ENCODE data around the gene JMJD6. TPM values are rescaled to one million over a fixed set of nuclear protein-coding genes. Genes with fewer than 3 reads are reported as not detected.

Gene JMJD6
- polyA plus RNA-seq, 1 donor (not counting 4 experiments of a cell fraction or from before 2014, with no cell fraction given): 12.0 TPM

DNA sequence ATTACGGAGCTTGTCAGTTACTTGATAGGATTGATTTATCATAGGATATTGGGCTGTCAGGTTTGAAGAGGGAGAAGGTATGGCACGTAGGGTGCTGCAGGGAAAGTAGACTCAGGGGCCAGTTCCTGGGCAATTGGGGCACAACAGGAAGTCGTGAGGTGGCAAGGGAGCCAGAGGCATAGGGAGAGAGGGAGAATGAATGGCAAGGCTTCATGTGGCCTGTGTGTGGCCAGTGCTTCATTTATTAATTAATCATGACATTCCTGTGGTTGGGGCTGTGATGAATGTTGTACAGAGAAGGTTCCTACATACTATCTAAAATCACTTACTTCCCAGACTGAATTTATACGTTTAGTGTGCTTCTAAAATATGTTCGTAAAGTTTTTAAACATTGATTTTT lies 30.9 kb upstream of the JMJD6 start:
- H3K4me2 ChIP-seq (ENCODE audit: control insufficient read depth, extremely low read depth, insufficient read depth, low read depth, low read length): no peak overlapping the region
- no peak overlapping the region for H3K4me3 ChIP-seq (ENCODE audit: control insufficient read depth in 2 of 3, extremely low read depth in 1 of 3, insufficient read depth in 2 of 3, low read depth in 1 of 3, low read length in 3 of 3)
- no peaks in the 10 kb centered on the region for H3K9me1 ChIP-seq (ENCODE audit: control insufficient read depth, extremely low read depth, insufficient read depth, low read length)
- no peak for FAIRE-seq
- dilution Hi-C loops (cut with MboI; ENCODE audit: extremely low pct_ligation_motif_present, low sequenced_read_pairs): no loop called here
- no peak for DNase-seq (ENCODE audit: low read depth, low spot score)
- no peaks in the 10 kb centered on the region for H4K20me1 ChIP-seq (ENCODE audit: control insufficient read depth, extremely low read depth, insufficient read depth, low read length)
- no peak overlapping the region for H3K9ac ChIP-seq (ENCODE audit: control insufficient read depth, extremely low read depth, insufficient read depth, low read length)
- no peaks in the 10 kb centered on the region for H3K27me3 ChIP-seq (ENCODE audit: control insufficient read depth, extremely low read depth, insufficient read depth, low read length)
- TF ChIP-seq EZH2 (IDR thresholded peaks at IDR 0.05; ENCODE audit: low read length): no peak
- TF ChIP-seq, protein P1, sequence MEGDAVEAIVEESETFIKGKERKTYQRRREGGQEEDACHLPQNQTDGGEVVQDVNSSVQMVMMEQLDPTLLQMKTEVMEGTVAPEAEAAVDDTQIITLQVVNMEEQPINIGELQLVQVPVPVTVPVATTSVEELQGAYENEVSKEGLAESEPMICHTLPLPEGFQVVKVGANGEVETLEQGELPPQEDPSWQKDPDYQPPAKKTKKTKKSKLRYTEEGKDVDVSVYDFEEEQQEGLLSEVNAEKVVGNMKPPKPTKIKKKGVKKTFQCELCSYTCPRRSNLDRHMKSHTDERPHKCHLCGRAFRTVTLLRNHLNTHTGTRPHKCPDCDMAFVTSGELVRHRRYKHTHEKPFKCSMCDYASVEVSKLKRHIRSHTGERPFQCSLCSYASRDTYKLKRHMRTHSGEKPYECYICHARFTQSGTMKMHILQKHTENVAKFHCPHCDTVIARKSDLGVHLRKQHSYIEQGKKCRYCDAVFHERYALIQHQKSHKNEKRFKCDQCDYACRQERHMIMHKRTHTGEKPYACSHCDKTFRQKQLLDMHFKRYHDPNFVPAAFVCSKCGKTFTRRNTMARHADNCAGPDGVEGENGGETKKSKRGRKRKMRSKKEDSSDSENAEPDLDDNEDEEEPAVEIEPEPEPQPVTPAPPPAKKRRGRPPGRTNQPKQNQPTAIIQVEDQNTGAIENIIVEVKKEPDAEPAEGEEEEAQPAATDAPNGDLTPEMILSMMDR (optimal IDR thresholded peaks at IDR 0.05 in 1 of 3, IDR thresholded peaks at IDR 0.05 in 1 of 3, conservative IDR thresholded peaks at IDR 0.05 in 1 of 3; ENCODE audit: extremely low read depth in 1 of 3, insufficient read depth in 2 of 3, low read length in 3 of 3): no peak
- no peaks in the 10 kb centered on the region for H3K36me3 ChIP-seq (ENCODE audit: control insufficient read depth in 2 of 2, extremely low read depth in 1 of 2, insufficient read depth in 2 of 2, low read length in 2 of 2)
- peaks cover 22% of the 10 kb centered on the region for H3K4me1 ChIP-seq (ENCODE audit: control insufficient read depth, extremely low read depth, insufficient read depth, low read length)
- no peak overlapping the region for H3K27ac ChIP-seq (ENCODE audit: control insufficient read depth, insufficient read depth, low read length)
- H3K79me2 ChIP-seq (ENCODE audit: control insufficient read depth, insufficient read depth, low read length): no peaks in the 10 kb centered on the region
- H2AFZ ChIP-seq (ENCODE audit: control insufficient read depth, low read length): no peak overlapping the region
- no peaks in the 10 kb centered on the region for H3K9me3 ChIP-seq (ENCODE audit: control insufficient read depth, low read depth, low read length)

DNA sequence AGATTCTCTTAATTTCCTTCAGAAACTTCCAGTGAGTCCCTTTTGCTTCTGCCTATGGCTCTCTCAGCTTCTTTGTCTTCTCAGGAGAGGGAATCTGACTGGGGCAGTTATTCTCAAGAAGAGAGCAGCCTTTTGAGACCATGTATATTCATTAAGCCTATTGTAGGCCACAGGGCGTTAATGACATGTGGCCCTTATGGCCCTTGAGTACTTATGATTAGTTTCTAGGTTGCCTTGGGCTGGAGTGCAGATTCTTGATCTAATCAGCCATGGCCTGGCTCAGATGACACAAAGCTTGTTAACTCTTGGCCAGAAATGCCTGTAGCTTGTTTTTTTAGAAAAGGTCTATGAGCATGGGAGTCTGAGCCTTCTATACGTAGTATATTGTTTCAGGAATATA lies 28.9 kb upstream of the JMJD6 start:
- Histone ChIP-seq H3K9ac (ENCODE audit: control insufficient read depth, extremely low read depth, insufficient read depth, low read length) (no peak overlapping the region), H3K9me3 (ENCODE audit: control insufficient read depth, low read depth, low read length) (no peaks in the 10 kb centered on the region), H3K4me3 (ENCODE audit: control insufficient read depth in 2 of 3, extremely low read depth in 1 of 3, insufficient read depth in 2 of 3, low read depth in 1 of 3, low read length in 3 of 3) (no peak overlapping the region), H3K9me1 (ENCODE audit: control insufficient read depth, extremely low read depth, insufficient read depth, low read length) (no peaks in the 10 kb centered on the region), H4K20me1 (ENCODE audit: control insufficient read depth, extremely low read depth, insufficient read depth, low read length) (no peaks in the 10 kb centered on the region), H3K4me1 (ENCODE audit: control insufficient read depth, extremely low read depth, insufficient read depth, low read length) (peaks cover 22% of the 10 kb centered on the region), H3K4me2 (ENCODE audit: control insufficient read depth, extremely low read depth, insufficient read depth, low read depth, low read length) (no peak overlapping the region), H2AFZ (ENCODE audit: control insufficient read depth, low read length) (no peak overlapping the region), H3K27me3 (ENCODE audit: control insufficient read depth, extremely low read depth, insufficient read depth, low read length) (no peaks in the 10 kb centered on the region), H3K79me2 (ENCODE audit: control insufficient read depth, insufficient read depth, low read length) (no peaks in the 10 kb centered on the region), H3K27ac (ENCODE audit: control insufficient read depth, insufficient read depth, low read length) (no peak overlapping the region), H3K36me3 (ENCODE audit: control insufficient read depth in 2 of 2, extremely low read depth in 1 of 2, insufficient read depth in 2 of 2, low read length in 2 of 2) (no peaks in the 10 kb centered on the region)
- dilution Hi-C loops (cut with MboI; ENCODE audit: extremely low pct_ligation_motif_present, low sequenced_read_pairs): no loop called here
- TF ChIP-seq, protein P1 (optimal IDR thresholded peaks at IDR 0.05 in 1 of 3, IDR thresholded peaks at IDR 0.05 in 1 of 3, conservative IDR thresholded peaks at IDR 0.05 in 1 of 3; ENCODE audit: extremely low read depth in 1 of 3, insufficient read depth in 2 of 3, low read length in 3 of 3): no peak
- TF ChIP-seq EZH2 (IDR thresholded peaks at IDR 0.05; ENCODE audit: low read length): no peak
- FAIRE-seq (no peak), DNase-seq (ENCODE audit: low read depth, low spot score) (no peak)
